Pancreas (tissue), 10 donors: ENCODE measurements around the gene IL1RAPL2. TPM values are rescaled to one million over a fixed set of nuclear protein-coding genes. Genes with fewer than 3 reads are reported as not detected.

Source experiments
- ATAC-seq, 4 donors: fragments of 200-7000 bp; cut with Tn5 transposase; one replicate each; pipeline versions ENCODE4 v1.8.0 to v1.9.1; 2020; ENCODE audit warnings: mild to moderate bottlenecking in 4 of 4, moderate library complexity in 4 of 4
- DNase-seq, 6 donors: peaks; one replicate each; pipeline ENCODE4 v3.0.0-alpha.2; 2020
- FAIRE-seq: peaks from 2 replicates; lab custom pipeline; 2012; peaks lifted over from hg19 to GRCh38; lab: Jason Lieb, UNC
- H3K27ac ChIP-seq, 4 donors: fragments of 200-600 bp; sonication (generic); 1 replicate in 3 of 4; 2 replicates in 1 of 4; pipeline versions ENCODE4 v1.5.0 to v1.8.0; 2020
- H3K27me3 ChIP-seq, 4 donors: fragments of 200-600 bp; one replicate each; pipeline ENCODE4 v1.8.0; 2021
- H3K36me3 ChIP-seq, 3 donors: fragments of 200-600 bp; sonication (generic) in 1 of 3; one replicate each; pipeline versions ENCODE4 v1.5.0 to v1.8.0; 2020 to 2021
- H3K4me1 ChIP-seq, 3 donors: fragments of 200-600 bp; one replicate each; pipeline ENCODE4 v1.8.0; 2021
- H3K4me3 ChIP-seq, 4 donors: fragments of 200-600 bp; sonication (generic) in 2 of 4; one replicate each; pipeline versions ENCODE4 v1.5.0 to v1.8.0; 2020 to 2021
- H3K9me3 ChIP-seq, 4 donors: fragments of 200-600 bp; one replicate each; pipeline ENCODE4 v1.8.0; 2021
- WGBS, 2 donors: extraction: QIAGEN DNeasy Blood & Tissue Kit; methylation state at CpG; one replicate each; pipeline ENCODE4 v1.1.7; 2013; 5-methylcytosine and 5-hydroxymethylcytosine counted together
- intact Hi-C, 3 donors: fragments of 100-400 bp; cut with DNase I; formaldehyde crosslinking; loops; one replicate each; pipeline versions ENCODE4 v1.11.1 to v1.14.2; 2022
- polyA plus RNA-seq, 2 donors: library from polyadenylated mRNA; stranded (reverse); fragments of 200-250 nt; gene quantifications; one replicate each; pipeline ENCODE4 v1.2.3, GENCODE V29; 2013
- total RNA-seq, 6 donors: library from RNA; stranded (reverse); fragmentation: NEBNext Ultra II Directional in 4 of 6; extraction: Animal tissue kit (Norgen Biotek cat#: 25700) in 4 of 6; gene quantifications; one replicate each; pipeline versions ENCODE4 v1.2.1 to v1.2.4, GENCODE V29; 2021 to 2023
- TF ChIP-seq, protein P1 (sequence below), 4 donors: fragments of 200-600 bp; sonication (generic) in 3 of 4; IDR thresholded peaks; one replicate each; pipeline versions ENCODE4 v1.5.0 to v1.8.0; 2021; ENCODE audit warnings: antibody characterized with exemption in 4 of 4
- donor health status: healthy with polysubstance abuse.
- donor health status: DM: no; HTN: no; CAD: no; lungs with moderate emphysema.
- donor health status: DM: no; HTN: no; CAD: no.
- donor health status: control.
- donor health status: control.
- donor health status: Bipolar disorder and iron deficiency.
- donor health status: DM: yes; HTN: yes; CAD: no.
- donor health status: DM: no; HTN: no; CAD: no.
- donor health status: DM: no; HTN: no; CAD: no.
- donor health status: DM: yes; HTN: yes; CAD: no.

The IL1RAPL2 gene
- total and polyA plus RNA-seq, 8 donors: 0.09 TPM; not detected in 7

- Histone ChIP-seq H3K9me3 (no peaks in the 10 kb centered on the region), H3K36me3 (no peaks in the 10 kb centered on the region), H3K27me3 (peaks cover 0 to 3% (median 0%) of the 10 kb centered on the region in 4 donors), H3K4me3 (no peak overlapping the region), H3K4me1 (no peaks in the 10 kb centered on the region), H3K27ac (no peak overlapping the region)
- intact Hi-C loops: no loop called here
- 94 to 95% methylated on average over 5 of the region's 5 CpGs for WGBS, 2 donors
- TF ChIP-seq, protein P1, sequence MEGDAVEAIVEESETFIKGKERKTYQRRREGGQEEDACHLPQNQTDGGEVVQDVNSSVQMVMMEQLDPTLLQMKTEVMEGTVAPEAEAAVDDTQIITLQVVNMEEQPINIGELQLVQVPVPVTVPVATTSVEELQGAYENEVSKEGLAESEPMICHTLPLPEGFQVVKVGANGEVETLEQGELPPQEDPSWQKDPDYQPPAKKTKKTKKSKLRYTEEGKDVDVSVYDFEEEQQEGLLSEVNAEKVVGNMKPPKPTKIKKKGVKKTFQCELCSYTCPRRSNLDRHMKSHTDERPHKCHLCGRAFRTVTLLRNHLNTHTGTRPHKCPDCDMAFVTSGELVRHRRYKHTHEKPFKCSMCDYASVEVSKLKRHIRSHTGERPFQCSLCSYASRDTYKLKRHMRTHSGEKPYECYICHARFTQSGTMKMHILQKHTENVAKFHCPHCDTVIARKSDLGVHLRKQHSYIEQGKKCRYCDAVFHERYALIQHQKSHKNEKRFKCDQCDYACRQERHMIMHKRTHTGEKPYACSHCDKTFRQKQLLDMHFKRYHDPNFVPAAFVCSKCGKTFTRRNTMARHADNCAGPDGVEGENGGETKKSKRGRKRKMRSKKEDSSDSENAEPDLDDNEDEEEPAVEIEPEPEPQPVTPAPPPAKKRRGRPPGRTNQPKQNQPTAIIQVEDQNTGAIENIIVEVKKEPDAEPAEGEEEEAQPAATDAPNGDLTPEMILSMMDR (IDR thresholded peaks at IDR 0.05): no peak
- DNase-seq (peak in 1 of 6 donors; percentile 21), ATAC-seq (no peak), FAIRE-seq (no peak)
Observed at GRCh38 chrX:104647084-104647483, 81.1 kb downstream of the IL1RAPL2 start.

DNA sequence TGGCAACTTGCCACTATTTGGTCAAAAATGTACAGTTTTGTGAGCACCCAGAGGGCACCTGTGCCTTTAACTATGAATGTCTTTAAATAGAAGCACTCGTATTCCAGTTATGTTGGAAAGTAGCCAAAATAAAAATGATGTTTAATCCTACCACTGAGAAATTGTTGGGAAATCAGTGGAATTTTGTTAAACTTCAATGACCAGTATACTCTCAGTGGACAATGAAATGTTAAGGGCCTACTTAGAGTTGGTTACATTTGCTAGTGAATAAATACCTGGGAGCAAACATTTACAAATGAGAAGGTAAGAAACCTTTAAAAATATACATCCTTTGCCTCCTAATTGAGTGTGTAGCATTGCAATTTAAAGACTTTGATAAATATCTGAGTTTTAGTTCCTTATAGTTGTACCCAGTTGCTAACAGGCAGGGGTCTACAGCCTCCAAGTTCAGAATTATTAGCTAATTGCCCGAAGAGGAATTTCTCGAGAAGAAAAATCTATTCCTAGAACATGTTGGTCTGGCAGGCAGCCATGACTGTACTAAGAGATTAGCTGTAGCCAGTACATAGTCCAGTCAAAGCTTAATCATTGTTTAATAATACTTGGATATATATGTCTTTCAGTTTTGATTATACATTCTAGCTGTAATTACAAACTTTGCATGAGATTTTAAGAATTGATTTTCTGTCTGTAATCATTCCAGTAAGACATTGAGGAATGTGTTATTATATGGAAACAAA lies 93.2 kb downstream of the IL1RAPL2 start:
- no peaks in the 10 kb centered on the region for H3K36me3 ChIP-seq
- peak in 5 of 6 donors; percentile 36 to 65 (median 57) for DNase-seq
- FAIRE-seq: peak; percentile 39
- ATAC-seq: peak; percentile 77 to 95 (median 89)
- peaks cover 0 to 13% (median 3%) of the 10 kb centered on the region in 3 donors for H3K4me1 ChIP-seq
- H3K9me3 ChIP-seq: no peaks in the 10 kb centered on the region
- H3K27me3 ChIP-seq: no peaks in the 10 kb centered on the region
- H3K4me3 ChIP-seq: no peak overlapping the region
- TF ChIP-seq, protein P1 (IDR thresholded peaks at IDR 0.05): no peak
- intact Hi-C loops: no loop called here
- 2 to 4% methylated on average over 3 of the region's 3 CpGs for WGBS, 2 donors
- no peak overlapping the region for H3K27ac ChIP-seq

DNA sequence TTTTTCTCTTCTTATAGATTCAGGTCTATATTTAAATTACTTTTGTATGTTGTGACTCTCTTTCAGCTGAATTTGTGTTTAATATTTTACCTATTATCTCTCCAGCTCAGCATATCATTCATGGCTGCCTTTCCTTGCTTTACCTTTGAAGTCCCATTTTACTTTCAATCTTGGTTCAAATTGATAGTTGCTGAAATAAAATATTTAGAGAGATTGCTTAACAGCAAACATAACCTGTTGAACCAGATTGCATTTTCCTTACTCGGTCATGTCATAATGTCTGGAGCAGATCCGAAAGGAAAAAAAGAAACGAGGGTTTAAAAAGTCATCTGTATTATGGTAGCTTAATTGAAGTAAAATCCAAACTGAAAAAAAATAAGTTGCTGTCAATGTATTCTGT lies 94.1 kb downstream of the IL1RAPL2 start:
- intact Hi-C loops: no loop called here
- Histone ChIP-seq H3K27ac (no peak overlapping the region), H3K4me3 (no peak overlapping the region), H3K36me3 (no peaks in the 10 kb centered on the region), H3K9me3 (no peaks in the 10 kb centered on the region), H3K4me1 (peaks cover 0 to 13% (median 3%) of the 10 kb centered on the region in 3 donors), H3K27me3 (no peaks in the 10 kb centered on the region)
- no peak for FAIRE-seq
- 6 to 27% methylated on average over 3 of the region's 3 CpGs for WGBS, 2 donors
- no peak for DNase-seq
- ATAC-seq: peak; percentile 66 to 74 (median 69)
- TF ChIP-seq, protein P1 (IDR thresholded peaks at IDR 0.05): no peak

GRCh38 chrX:104662694-104663093 lies 96.7 kb downstream of the IL1RAPL2 start:
- no peak for ATAC-seq
- intact Hi-C loops: no loop called here
- Histone ChIP-seq H3K27me3 (peaks cover 0 to 5% (median 0%) of the 10 kb centered on the region in 4 donors), H3K9me3 (no peaks in the 10 kb centered on the region), H3K36me3 (no peaks in the 10 kb centered on the region), H3K27ac (no peak overlapping the region), H3K4me3 (no peak overlapping the region), H3K4me1 (peaks cover 0 to 13% (median 3%) of the 10 kb centered on the region in 3 donors)
- FAIRE-seq: no peak
- DNase-seq: no peak
- TF ChIP-seq, protein P1 (IDR thresholded peaks at IDR 0.05): no peak

- H3K27me3 ChIP-seq: peaks cover 0 to 5% (median 0%) of the 10 kb centered on the region in 4 donors
- intact Hi-C loops: no loop called here
- DNase-seq (no peak), FAIRE-seq (peak; percentile 43), ATAC-seq (no peak)
- H3K4me1 ChIP-seq: no peaks in the 10 kb centered on the region
- no peaks in the 10 kb centered on the region for H3K9me3 ChIP-seq
- no peak overlapping the region for H3K27ac ChIP-seq
- H3K4me3 ChIP-seq: no peak overlapping the region
- no peaks in the 10 kb centered on the region for H3K36me3 ChIP-seq
- WGBS, 2 donors: 65 to 82% methylated on average over 1 of the region's 1 CpG
- TF ChIP-seq, protein P1 (IDR thresholded peaks at IDR 0.05): no peak
Observed at GRCh38 chrX:104665691-104666090, 99.7 kb downstream of the IL1RAPL2 start.
